ENCODE data around the gene CNTROB. TPM values are rescaled to one million over a fixed set of nuclear protein-coding genes. Genes with fewer than 3 reads are reported as not detected.

The CNTROB gene
- total RNA-seq, 1 donor from 2014 or later, result 30.2 TPM

- Mint-ChIP-seq H3K4me1 (ENCODE audit: unreplicated experiment) (peaks cover 19% of the 10 kb centered on the region), H3K27ac (ENCODE audit: unreplicated experiment) (peak within 1 kb of the TSS; percentile 87), H3K4me3 (ENCODE audit: unreplicated experiment) (peak within 1 kb of the TSS; percentile 88), H3K36me3 (ENCODE audit: unreplicated experiment) (peaks cover 9% of the 10 kb centered on the region), H3K27me3 (ENCODE audit: unreplicated experiment) (peaks cover 2% of the 10 kb centered on the region), H3K9me3 (ENCODE audit: unreplicated experiment) (no peaks in the 10 kb centered on the region)
- TF ChIP-seq CTCF (IDR thresholded peaks at IDR 0.05), result no peak
- peak; percentile 97 for DNase-seq (ENCODE audit: extremely low spot score, unreplicated experiment)
Observed at GRCh38 chr17:7915611-7916384, 16.2 kb upstream of the CNTROB start, which contains the start of gene RNF227. Gene RNF227 (minus strand): TSS chr17:7916289. CDS start chr17:7916195, 94 bp downstream.

- peak overlapping the region; percentile 82 for H3K27ac Mint-ChIP-seq (ENCODE audit: unreplicated experiment)
Observed at GRCh38 chr17:7916385-7916682, 15.7 kb upstream of the CNTROB start.

GRCh38 chr17:7916808-7917207, 15.2 kb upstream of the CNTROB start:
- Mint-ChIP-seq H3K27me3 (ENCODE audit: unreplicated experiment) (peaks cover 2% of the 10 kb centered on the region), H3K4me3 (ENCODE audit: unreplicated experiment) (peak overlapping the region; percentile 62), H3K27ac (ENCODE audit: unreplicated experiment) (peak overlapping the region; percentile 82), H3K36me3 (ENCODE audit: unreplicated experiment) (peaks cover under 1% of the 10 kb centered on the region), H3K4me1 (ENCODE audit: unreplicated experiment) (peaks cover 19% of the 10 kb centered on the region), H3K9me3 (ENCODE audit: unreplicated experiment) (no peaks in the 10 kb centered on the region)
- no peak for TF ChIP-seq CTCF (IDR thresholded peaks at IDR 0.05)
- DNase-seq (ENCODE audit: extremely low spot score, unreplicated experiment), result no peak

More at GRCh38 chr17:7916385-7916682, 15.7 kb upstream of the CNTROB start:
- no peak for TF ChIP-seq CTCF (IDR thresholded peaks at IDR 0.05)
- Mint-ChIP-seq H3K9me3 (ENCODE audit: unreplicated experiment) (no peaks in the 10 kb centered on the region), H3K36me3 (ENCODE audit: unreplicated experiment) (peaks cover 4% of the 10 kb centered on the region), H3K4me1 (ENCODE audit: unreplicated experiment) (peaks cover 19% of the 10 kb centered on the region), H3K4me3 (ENCODE audit: unreplicated experiment) (peak overlapping the region; percentile 62), H3K27me3 (ENCODE audit: unreplicated experiment) (peaks cover 2% of the 10 kb centered on the region)
- no peak for DNase-seq (ENCODE audit: extremely low spot score, unreplicated experiment)

- peak overlapping the region; percentile 50 for H3K4me3 Mint-ChIP-seq (ENCODE audit: unreplicated experiment)
- H3K27ac Mint-ChIP-seq (ENCODE audit: unreplicated experiment), result peak overlapping the region; percentile 46
- peaks cover 4% of the 10 kb centered on the region for H3K4me1 Mint-ChIP-seq (ENCODE audit: unreplicated experiment)
- H3K9me3 Mint-ChIP-seq (ENCODE audit: unreplicated experiment), result no peaks in the 10 kb centered on the region
- no peaks in the 10 kb centered on the region for H3K36me3 Mint-ChIP-seq (ENCODE audit: unreplicated experiment)
- peaks cover 2% of the 10 kb centered on the region for H3K27me3 Mint-ChIP-seq (ENCODE audit: unreplicated experiment)
- TF ChIP-seq CTCF (IDR thresholded peaks at IDR 0.05), result no peak
- DNase-seq (ENCODE audit: extremely low spot score, unreplicated experiment), result no peak
Observed at GRCh38 chr17:7922269-7922844, 9.6 kb upstream of the CNTROB start.

GRCh38 chr17:7922845-7923628, 9.0 kb upstream of the CNTROB start:
- Mint-ChIP-seq H3K4me1 (ENCODE audit: unreplicated experiment) (peaks cover 4% of the 10 kb centered on the region), H3K4me3 (ENCODE audit: unreplicated experiment) (peak overlapping the region; percentile 50), H3K27ac (ENCODE audit: unreplicated experiment) (peak overlapping the region; percentile 46), H3K36me3 (ENCODE audit: unreplicated experiment) (no peaks in the 10 kb centered on the region), H3K27me3 (ENCODE audit: unreplicated experiment) (peaks cover 2% of the 10 kb centered on the region), H3K9me3 (ENCODE audit: unreplicated experiment) (no peaks in the 10 kb centered on the region)
- no peak for TF ChIP-seq CTCF (IDR thresholded peaks at IDR 0.05)
- no peak for DNase-seq (ENCODE audit: extremely low spot score, unreplicated experiment)

Measured in osteocyte (in vitro differentiated cells).